A673 (cell line): Measurements from ENCODE around the gene FRMD4A. TPM values are rescaled to one million over a fixed set of nuclear protein-coding genes. Genes with fewer than 3 reads are reported as not detected.

Experiments
- BruUV-seq: library from RNA; stranded (reverse); fragments of 400-500 nt; replicated peaks from 2 replicates; lab custom pipeline; 2021; lab: Mats Ljungman, UMichigan
- CTCF ChIA-PET: fragments of 300-600 bp; sonication (Branson Sonifier 250); formaldehyde crosslinking; loops from one replicate; lab custom pipeline; 2022; ENCODE audit warnings: antibody characterized with exemption; lab: Charles Lee
- POLR2A ChIA-PET: fragments of 300-600 bp; sonication (Branson Sonifier 250); formaldehyde crosslinking; loops from one replicate; lab custom pipeline; 2022; ENCODE audit warnings: antibody characterized with exemption; ENCODE audit not compliant: low non-redundant PET; lab: Charles Lee
- DNase-seq: peaks from one replicate; pipeline ENCODE4 v3.0.0-alpha.2; 2015; ENCODE audit warnings: low spot score
- H3K27ac ChIP-seq: fragments of 200-600 bp; sonication (generic); 2 replicates; pipeline ENCODE4 v1.5.1; 2016; ENCODE audit warnings: mixed run types, low read depth, mild to moderate bottlenecking, mixed read lengths, antibody characterized with exemption, low read length; ENCODE audit not compliant: poor library complexity, severe bottlenecking
- H3K27me3 ChIP-seq: fragments of 200-600 bp; sonication (generic); replicated peaks from 2 replicates; pipeline ENCODE4 v1.6.1; 2017; ENCODE audit warnings: mixed run types, low read depth, mild to moderate bottlenecking, mixed read lengths, antibody characterized with exemption, low read length; ENCODE audit not compliant: insufficient read depth, poor library complexity
- H3K36me3 ChIP-seq: fragments of 200-600 bp; sonication (generic); 2 replicates; pipeline ENCODE4 v1.6.1; 2016; ENCODE audit warnings: mixed run types, mild to moderate bottlenecking, mixed read lengths, antibody characterized with exemption, low read length; ENCODE audit not compliant: insufficient read depth, poor library complexity, severe bottlenecking
- H3K4me1 ChIP-seq: fragments of 200-600 bp; sonication (generic); 2 replicates; pipeline ENCODE4 v1.6.1; 2017; ENCODE audit warnings: mixed run types, mild to moderate bottlenecking, mixed read lengths, antibody characterized with exemption, low read length; ENCODE audit not compliant: insufficient read depth, poor library complexity, severe bottlenecking
- H3K4me3 ChIP-seq: fragments of 200-600 bp; sonication (generic); 2 replicates; pipeline ENCODE4 v1.5.1; 2016; ENCODE audit warnings: low read depth, mixed run types, mild to moderate bottlenecking, mixed read lengths, low read length; ENCODE audit not compliant: poor library complexity, severe bottlenecking
- H3K9me3 ChIP-seq: fragments of 200-600 bp; sonication (generic); 2 replicates; pipeline ENCODE4 v1.6.1; 2016; ENCODE audit warnings: mixed run types, low read depth, mild to moderate bottlenecking, mixed read lengths, antibody characterized with exemption, low read length; ENCODE audit not compliant: poor library complexity, severe bottlenecking
- CTCF ChIP-seq: fragments of 300-800, 200-600 bp; sonication (generic); conservative IDR thresholded peaks from 2 replicates; pipeline ENCODE4 v1.5.1; 2017; ENCODE audit warnings: low read depth, mild to moderate bottlenecking, antibody characterized with exemption, low read length, moderate library complexity, mixed read lengths
- EZH2 ChIP-seq: fragments of 200-600 bp; sonication (generic); IDR thresholded peaks from 2 replicates; pipeline ENCODE4 v1.6.1; 2017; ENCODE audit warnings: borderline replicate concordance, low read depth, mild to moderate bottlenecking, mixed read lengths, antibody characterized with exemption, low read length; ENCODE audit not compliant: poor library complexity, severe bottlenecking
- intact Hi-C: fragments of 100-400 bp; cut with micrococcal nuclease; formaldehyde crosslinking; loops from one replicate; pipeline ENCODE4 v1.10.0; 2022; ENCODE audit not compliant: unreplicated experiment
- total RNA-seq: library from RNA; stranded (reverse); gene quantifications from 2 replicates; pipeline ENCODE4 v1.2.3, GENCODE V29; 2021

Gene FRMD4A
- total RNA-seq, 1 experiment from 2014 or later: 26.3 TPM

GRCh38 chr10:14134275-14134674 is 196.4 kb downstream of the FRMD4A start:
- BruUV-seq: no TSS peak
- H3K4me1 ChIP-seq: no peaks in the 10 kb centered on the region
- H3K36me3 ChIP-seq: no peaks in the 10 kb centered on the region
- H3K27me3 ChIP-seq: peaks cover 8% of the 10 kb centered on the region
- intact Hi-C loops: no loop called here
- ChIA-PET CTCF (no interaction called here), POLR2A (no interaction called here)
- no peak overlapping the region for H3K4me3 ChIP-seq
- DNase-seq: no peak
- H3K27ac ChIP-seq: no peak overlapping the region
- TF ChIP-seq CTCF: no peak
- TF ChIP-seq EZH2: no peak
- no peaks in the 10 kb centered on the region for H3K9me3 ChIP-seq

- no peak overlapping the region for H3K27ac ChIP-seq
- no peaks in the 10 kb centered on the region for H3K9me3 ChIP-seq
- intact Hi-C loops: no loop called here
- H3K36me3 ChIP-seq: no peaks in the 10 kb centered on the region
- CTCF ChIA-PET: no interaction called here
- no TSS peak for BruUV-seq
- no peaks in the 10 kb centered on the region for H3K4me1 ChIP-seq
- no peak for DNase-seq
- H3K27me3 ChIP-seq: peaks cover 7% of the 10 kb centered on the region
- H3K4me3 ChIP-seq: no peak overlapping the region
- POLR2A ChIA-PET: interaction anchor here (0.6 kb wide), 1 partner anchor 54 kb away, joined by 8 read pairs; no protein-coding TSS in a partner anchor
- TF ChIP-seq CTCF (no peak), EZH2 (no peak)
Observed at GRCh38 chr10:14131261-14131960, 199.3 kb downstream of the FRMD4A start.

- no TSS peak for BruUV-seq
- no peaks in the 10 kb centered on the region for H3K4me1 ChIP-seq
- ChIA-PET POLR2A (no interaction called here), CTCF (no interaction called here)
- DNase-seq: no peak
- intact Hi-C loops: no loop called here
- H3K36me3 ChIP-seq: no peaks in the 10 kb centered on the region
- H3K9me3 ChIP-seq: no peaks in the 10 kb centered on the region
- peaks cover 3% of the 10 kb centered on the region for H3K27me3 ChIP-seq
- H3K27ac ChIP-seq: no peak overlapping the region
- H3K4me3 ChIP-seq: no peak overlapping the region
- no peak for TF ChIP-seq CTCF
- no peak for TF ChIP-seq EZH2
Observed at GRCh38 chr10:14129770-14130169, 201.0 kb downstream of the FRMD4A start.
